HL-60 (cell line): ENCODE results near the gene CHRNA1.

ENCODE experiments used
- DNase-seq, 2 experiments: peaks; one replicate each; pipeline ENCODE4 v3.0.0-alpha.2; 2010 to 2020; ENCODE audit warnings: low read depth in 1 of 2, low spot score in 1 of 2
- H3K27ac ChIP-seq: fragments of 250-450 bp; sonication (Bioruptor Pico); replicated peaks from 2 replicates; pipeline ENCODE4 v1.5.1; 2020; ENCODE audit warnings: mild to moderate bottlenecking, moderate library complexity
- H3K27me3 ChIP-seq: fragments of 250-450 bp; sonication (Bioruptor Pico); 2 replicates; pipeline ENCODE4 v1.5.1; 2021; ENCODE audit warnings: mild to moderate bottlenecking, moderate library complexity; ENCODE audit not compliant: insufficient read depth, poor library complexity, severe bottlenecking
- H3K4me3 ChIP-seq: replicated peaks from 2 replicates; pipeline ENCODE4 v1.5.1; 2011; ENCODE audit warnings: mild to moderate bottlenecking, control low read depth, low read length; ENCODE audit not compliant: insufficient read depth
- GABPA ChIP-seq: IDR thresholded peaks from 2 replicates; pipeline ENCODE4 v1.6.1; 2012; ENCODE audit warnings: low read depth
- POLR2AphosphoS5 ChIP-seq: IDR thresholded peaks from 2 replicates; pipeline ENCODE4 v1.6.1; 2012; ENCODE audit warnings: low read depth
- SPI1 ChIP-seq: IDR thresholded peaks from 2 replicates; pipeline ENCODE4 v1.6.1; 2012; ENCODE audit warnings: low read depth, mild to moderate bottlenecking, borderline replicate concordance
- TF ChIP-seq, protein P1 (sequence below): IDR thresholded peaks from one replicate; pipeline ENCODE4 v1.5.1; 2011; ENCODE audit warnings: low read length, control low read depth, inconsistent platforms; ENCODE audit not compliant: insufficient read depth
- TF ChIP-seq, protein P2 (sequence below): IDR thresholded peaks from 2 replicates; pipeline ENCODE4 v1.6.1; 2012; ENCODE audit warnings: low read depth; ENCODE audit not compliant: insufficient replicate concordance

CHRNA1 gene

DNA sequence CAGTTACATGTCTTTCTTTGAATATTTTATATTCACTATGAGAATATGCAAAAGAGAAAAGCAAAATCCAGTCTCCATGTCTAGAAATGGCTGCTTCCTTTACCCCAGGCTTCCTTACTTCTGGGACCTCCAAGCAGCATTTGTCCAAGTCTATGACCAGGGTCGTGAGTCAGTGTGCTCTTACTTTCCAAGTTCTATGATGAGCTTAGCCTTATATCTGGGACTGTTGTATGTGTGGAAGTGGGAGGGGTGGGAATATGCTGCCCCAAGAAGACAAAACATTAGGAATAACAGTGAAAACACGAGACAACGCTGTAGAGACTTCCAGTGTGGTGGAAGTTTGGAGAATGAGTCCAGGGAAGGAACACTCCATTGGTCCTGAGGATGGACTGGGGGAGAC, 21.2 kb upstream of the CHRNA1 start:
- no peaks in the 10 kb centered on the region for H3K27me3 ChIP-seq
- TF ChIP-seq POLR2AphosphoS5 (no peak), SPI1 (no peak), GABPA (no peak)
- TF ChIP-seq, protein P1, sequence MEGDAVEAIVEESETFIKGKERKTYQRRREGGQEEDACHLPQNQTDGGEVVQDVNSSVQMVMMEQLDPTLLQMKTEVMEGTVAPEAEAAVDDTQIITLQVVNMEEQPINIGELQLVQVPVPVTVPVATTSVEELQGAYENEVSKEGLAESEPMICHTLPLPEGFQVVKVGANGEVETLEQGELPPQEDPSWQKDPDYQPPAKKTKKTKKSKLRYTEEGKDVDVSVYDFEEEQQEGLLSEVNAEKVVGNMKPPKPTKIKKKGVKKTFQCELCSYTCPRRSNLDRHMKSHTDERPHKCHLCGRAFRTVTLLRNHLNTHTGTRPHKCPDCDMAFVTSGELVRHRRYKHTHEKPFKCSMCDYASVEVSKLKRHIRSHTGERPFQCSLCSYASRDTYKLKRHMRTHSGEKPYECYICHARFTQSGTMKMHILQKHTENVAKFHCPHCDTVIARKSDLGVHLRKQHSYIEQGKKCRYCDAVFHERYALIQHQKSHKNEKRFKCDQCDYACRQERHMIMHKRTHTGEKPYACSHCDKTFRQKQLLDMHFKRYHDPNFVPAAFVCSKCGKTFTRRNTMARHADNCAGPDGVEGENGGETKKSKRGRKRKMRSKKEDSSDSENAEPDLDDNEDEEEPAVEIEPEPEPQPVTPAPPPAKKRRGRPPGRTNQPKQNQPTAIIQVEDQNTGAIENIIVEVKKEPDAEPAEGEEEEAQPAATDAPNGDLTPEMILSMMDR = no peak
- TF ChIP-seq, protein P2, sequence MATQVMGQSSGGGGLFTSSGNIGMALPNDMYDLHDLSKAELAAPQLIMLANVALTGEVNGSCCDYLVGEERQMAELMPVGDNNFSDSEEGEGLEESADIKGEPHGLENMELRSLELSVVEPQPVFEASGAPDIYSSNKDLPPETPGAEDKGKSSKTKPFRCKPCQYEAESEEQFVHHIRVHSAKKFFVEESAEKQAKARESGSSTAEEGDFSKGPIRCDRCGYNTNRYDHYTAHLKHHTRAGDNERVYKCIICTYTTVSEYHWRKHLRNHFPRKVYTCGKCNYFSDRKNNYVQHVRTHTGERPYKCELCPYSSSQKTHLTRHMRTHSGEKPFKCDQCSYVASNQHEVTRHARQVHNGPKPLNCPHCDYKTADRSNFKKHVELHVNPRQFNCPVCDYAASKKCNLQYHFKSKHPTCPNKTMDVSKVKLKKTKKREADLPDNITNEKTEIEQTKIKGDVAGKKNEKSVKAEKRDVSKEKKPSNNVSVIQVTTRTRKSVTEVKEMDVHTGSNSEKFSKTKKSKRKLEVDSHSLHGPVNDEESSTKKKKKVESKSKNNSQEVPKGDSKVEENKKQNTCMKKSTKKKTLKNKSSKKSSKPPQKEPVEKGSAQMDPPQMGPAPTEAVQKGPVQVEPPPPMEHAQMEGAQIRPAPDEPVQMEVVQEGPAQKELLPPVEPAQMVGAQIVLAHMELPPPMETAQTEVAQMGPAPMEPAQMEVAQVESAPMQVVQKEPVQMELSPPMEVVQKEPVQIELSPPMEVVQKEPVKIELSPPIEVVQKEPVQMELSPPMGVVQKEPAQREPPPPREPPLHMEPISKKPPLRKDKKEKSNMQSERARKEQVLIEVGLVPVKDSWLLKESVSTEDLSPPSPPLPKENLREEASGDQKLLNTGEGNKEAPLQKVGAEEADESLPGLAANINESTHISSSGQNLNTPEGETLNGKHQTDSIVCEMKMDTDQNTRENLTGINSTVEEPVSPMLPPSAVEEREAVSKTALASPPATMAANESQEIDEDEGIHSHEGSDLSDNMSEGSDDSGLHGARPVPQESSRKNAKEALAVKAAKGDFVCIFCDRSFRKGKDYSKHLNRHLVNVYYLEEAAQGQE = no peak
- no peak overlapping the region for H3K27ac ChIP-seq
- H3K4me3 ChIP-seq = no peak overlapping the region
- no peak for DNase-seq

DNA sequence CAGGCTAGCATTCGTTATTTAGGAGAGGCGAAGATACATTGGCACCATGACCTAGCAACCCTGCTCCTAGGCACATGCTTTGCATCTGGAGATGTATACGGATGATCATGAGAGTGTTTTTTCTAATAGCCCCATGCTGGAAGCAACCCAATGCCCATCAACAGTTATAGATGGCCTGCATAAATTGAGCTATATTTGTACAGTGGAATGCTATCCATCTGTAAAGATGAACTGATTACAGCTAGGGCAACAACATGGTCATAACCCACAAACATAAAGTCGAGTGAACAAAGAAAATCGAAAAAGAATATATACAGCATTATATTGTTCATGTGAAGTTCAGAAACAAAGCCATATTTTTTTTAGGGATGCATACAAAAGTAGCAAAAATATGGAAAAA, 20.6 kb upstream of the CHRNA1 start:
- no peaks in the 10 kb centered on the region for H3K27me3 ChIP-seq
- H3K4me3 ChIP-seq = no peak overlapping the region
- no peak for TF ChIP-seq POLR2AphosphoS5
- TF ChIP-seq SPI1 = no peak
- TF ChIP-seq, protein P1 = no peak
- TF ChIP-seq, protein P2 = no peak
- no peak for TF ChIP-seq GABPA
- DNase-seq = no peak
- no peak overlapping the region for H3K27ac ChIP-seq

DNA sequence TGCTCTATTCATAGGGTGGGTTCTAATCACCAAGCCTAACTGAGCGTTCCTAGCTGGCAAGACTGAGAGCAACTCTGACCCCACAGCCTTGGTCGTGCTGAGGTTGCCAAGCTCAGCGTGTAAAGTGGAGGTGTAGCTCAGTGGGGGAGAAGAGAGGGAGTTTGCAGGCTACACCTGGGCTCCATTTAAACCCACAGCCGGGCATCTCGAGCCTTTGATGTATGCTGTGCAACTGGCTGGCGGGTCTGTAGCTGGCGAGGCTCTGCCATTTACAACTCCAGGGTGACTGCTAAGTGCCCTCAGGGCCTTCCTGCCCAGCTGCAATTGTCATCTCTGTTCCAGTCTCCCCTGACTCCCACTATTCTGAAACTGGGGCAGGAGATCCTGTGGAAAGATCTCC, 20.0 kb upstream of the CHRNA1 start:
- TF ChIP-seq, protein P2 = no peak
- TF ChIP-seq GABPA (no peak), POLR2AphosphoS5 (no peak)
- no peaks in the 10 kb centered on the region for H3K27me3 ChIP-seq
- no peak overlapping the region for H3K27ac ChIP-seq
- no peak for DNase-seq
- no peak overlapping the region for H3K4me3 ChIP-seq

DNA sequence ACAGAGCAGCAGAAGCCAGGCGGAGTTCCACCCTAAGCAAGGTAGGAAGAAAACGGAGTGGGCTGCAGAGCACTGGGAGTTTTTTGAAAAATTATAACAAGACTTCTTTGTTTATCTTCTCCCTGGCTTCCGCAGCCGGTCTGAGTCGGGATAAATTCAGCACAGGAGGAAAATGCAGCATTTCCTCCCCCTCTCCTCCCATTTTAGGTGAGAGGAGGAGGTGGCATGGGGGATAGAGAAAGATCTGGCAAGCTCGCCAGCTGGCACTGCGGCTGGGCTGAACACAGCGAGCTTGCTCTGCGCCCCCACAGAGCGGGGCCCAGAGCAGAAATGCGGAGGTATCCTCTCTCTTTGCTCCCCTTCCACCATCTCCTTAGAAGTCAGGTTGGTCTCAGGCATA, 17.7 kb upstream of the CHRNA1 start:
- DNase-seq = no peak
- Histone ChIP-seq H3K27me3 (peaks cover 3% of the 10 kb centered on the region), H3K4me3 (no peak overlapping the region), H3K27ac (no peak overlapping the region)
- no peak for TF ChIP-seq GABPA
- TF ChIP-seq, protein P2 = no peak
- TF ChIP-seq, protein P1 = no peak
- no peak for TF ChIP-seq SPI1
- TF ChIP-seq POLR2AphosphoS5 = no peak
